Body of pancreas (tissue), 4 donors: ENCODE measurements around the gene ABLIM1. TPM values are rescaled to one million over a fixed set of nuclear protein-coding genes. Genes with fewer than 3 reads are reported as not detected.

Source experiments
- ATAC-seq: fragments of 150-250 bp; one replicate; pipeline ENCODE4 v1.9.1; 2016
- DNase-seq, 4 donors: peaks; one replicate each; pipeline ENCODE4 v3.0.0-alpha.2; 2019
- H3K27ac ChIP-seq, 4 donors: fragments of 200-600 bp; sonication (generic); 1 replicate in 3 of 4; 2 replicates in 1 of 4; pipeline versions ENCODE4 v1.5.1 to v1.6.1; 2016 to 2019; ENCODE audit warnings: mild to moderate bottlenecking in 1 of 4, mixed read lengths in 1 of 4, moderate library complexity in 1 of 4
- H3K27me3 ChIP-seq, 2 donors: fragments of 200-600 bp; sonication (generic); one replicate each; pipeline ENCODE4 v1.6.0; 2016; ENCODE audit warnings: mild to moderate bottlenecking in 1 of 2
- H3K36me3 ChIP-seq, 2 donors: fragments of 200-600 bp; sonication (generic); replicated peaks in 1 of 2; 2 replicates each; pipeline ENCODE4 v1.5.1; 2016; ENCODE audit warnings: low read depth in 2 of 2; ENCODE audit not compliant: insufficient read depth in 1 of 2
- H3K4me1 ChIP-seq: fragments of 200-600 bp; sonication (generic); one replicate; pipeline ENCODE4 v1.6.0; 2016
- H3K4me3 ChIP-seq, 2 donors: fragments of 200-600 bp; sonication (generic); 1 replicate in 1 of 2; 2 replicates in 1 of 2; pipeline ENCODE4 v1.5.1; 2016 to 2019
- H3K9me3 ChIP-seq, 3 donors: fragments of 200-600 bp; sonication (generic); 1 replicate in 2 of 3; 2 replicates in 1 of 3; pipeline ENCODE4 v1.5.1; 2016
- CTCF ChIP-seq, 7 experiments: fragments of 450-650 bp in 4 of 7; fragments of 200-600 bp in 3 of 7; sonication (generic) in 3 of 7; IDR thresholded peaks; one replicate each; pipeline ENCODE4 v1.5.1; 2016 to 2019; ENCODE audit warnings: antibody characterized with exemption in 7 of 7
- POLR2A ChIP-seq, 3 donors: fragments of 450-650 bp; IDR thresholded peaks; one replicate each; pipeline ENCODE4 v1.6.1; 2016; ENCODE audit warnings: antibody characterized with exemption in 3 of 3, mild to moderate bottlenecking in 2 of 3
- WGBS, 2 donors: methylation state at CpG; one replicate each; pipeline ENCODE4 v1.1.5; 2017; 5-methylcytosine and 5-hydroxymethylcytosine counted together
- intact Hi-C: fragments of 100-400 bp; cut with DNase I; formaldehyde crosslinking; loops from one replicate; pipeline ENCODE4 v1.15.1; 2023
- total RNA-seq, 2 donors: library from RNA; depleted of rRNA; stranded (reverse); fragments of >200 nt; gene quantifications; one replicate each; pipeline ENCODE4 v1.1.0, GENCODE V29; 2016

The ABLIM1 gene
- total RNA-seq, 2 donors from 2014 or later, result 34.6 to 54.7 TPM

DNA sequence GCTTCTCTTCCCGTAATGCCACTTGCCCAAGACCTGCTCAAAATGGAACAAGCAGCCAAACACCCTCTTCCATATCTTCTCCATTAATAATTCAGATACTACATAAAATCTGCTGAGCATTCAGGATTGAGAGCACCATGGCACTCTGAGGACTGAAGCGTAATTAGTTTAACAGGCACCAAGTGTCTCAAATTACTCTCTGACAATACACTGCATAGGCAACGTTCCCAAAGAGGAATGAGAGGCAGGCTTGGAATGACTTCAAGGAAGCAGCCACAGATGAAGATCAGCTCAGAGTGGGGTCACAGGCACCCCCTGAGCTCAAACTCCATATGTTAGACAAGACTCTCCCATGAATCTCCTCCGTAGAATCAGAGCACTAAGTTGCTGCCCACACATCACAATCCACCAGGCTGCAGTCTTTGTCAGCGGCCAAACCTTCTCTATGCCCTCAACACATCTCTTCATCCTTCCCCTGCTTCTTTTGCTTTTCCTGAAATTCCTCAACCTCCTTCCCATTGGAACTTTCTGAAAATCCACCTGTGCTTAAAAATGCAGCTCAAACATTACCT is 4.7 kb upstream of the ABLIM1 start:
- ATAC-seq (no peak), DNase-seq (no peak)
- Histone ChIP-seq H3K4me3 (no peak overlapping the region), H3K9me3 (no peaks in the 10 kb centered on the region), H3K4me1 (peaks cover 38% of the 10 kb centered on the region), H3K27ac (peak overlapping the region in 3 of 4 donors; percentile 44 to 81 (median 79)), H3K27me3 (no peaks in the 10 kb centered on the region), H3K36me3 (no peaks in the 10 kb centered on the region)
- TF ChIP-seq POLR2A (IDR thresholded peaks at IDR 0.05), result no peak
- no peak for TF ChIP-seq CTCF (IDR thresholded peaks at IDR 0.05)
- WGBS, 2 donors, result 81 to 86% methylated on average over 5 of the region's 5 CpGs
- intact Hi-C loops, result no loop called here

GRCh38 chr10:114661212-114661880 is 3.3 kb upstream of the ABLIM1 start:
- Histone ChIP-seq H3K4me3 (no peak overlapping the region), H3K9me3 (no peaks in the 10 kb centered on the region), H3K27ac (no peak overlapping the region), H3K36me3 (no peaks in the 10 kb centered on the region), H3K27me3 (no peaks in the 10 kb centered on the region), H3K4me1 (peaks cover 38% of the 10 kb centered on the region)
- ATAC-seq (no peak), DNase-seq (no peak)
- intact Hi-C loops, result no loop called here
- WGBS, 2 donors, result 81 to 91% methylated on average over 3 of the region's 3 CpGs
- TF ChIP-seq CTCF (IDR thresholded peaks at IDR 0.05), result no peak
- TF ChIP-seq POLR2A (IDR thresholded peaks at IDR 0.05), result no peak

DNA sequence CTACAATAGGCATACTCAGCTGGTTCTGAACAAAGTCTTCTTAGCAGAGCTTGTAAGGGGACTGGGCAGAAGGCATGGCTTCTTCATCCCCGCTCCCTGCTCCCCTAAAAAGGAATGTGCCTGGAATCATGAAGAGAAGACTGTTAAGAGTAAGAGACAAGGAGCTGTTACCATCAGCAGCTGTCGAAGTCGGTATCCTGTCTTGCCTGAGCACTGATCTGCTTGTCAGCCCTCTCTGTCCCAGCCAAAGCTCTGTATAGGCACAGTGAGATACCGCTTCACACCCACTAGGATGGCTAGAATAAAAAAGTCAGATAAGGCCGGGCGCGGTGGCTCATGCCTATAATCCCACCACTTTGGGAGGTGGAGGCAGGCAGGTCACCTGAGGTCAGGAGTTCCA is 2.4 kb downstream of the ABLIM1 start:
- ATAC-seq, result no peak
- intact Hi-C loops, result no loop called here
- H3K27ac ChIP-seq, result no peak overlapping the region
- H3K27me3 ChIP-seq, result no peaks in the 10 kb centered on the region
- DNase-seq, result no peak
- H3K4me3 ChIP-seq, result no peak overlapping the region
- no peaks in the 10 kb centered on the region for H3K36me3 ChIP-seq
- peaks cover 11% of the 10 kb centered on the region for H3K4me1 ChIP-seq
- no peak for TF ChIP-seq CTCF (IDR thresholded peaks at IDR 0.05)
- no peak for TF ChIP-seq POLR2A (IDR thresholded peaks at IDR 0.05)
- no peaks in the 10 kb centered on the region for H3K9me3 ChIP-seq
- WGBS, 2 donors, result 93 to 99% methylated on average over 7 of the region's 7 CpGs

GRCh38 chr10:114654822-114655575 is 3.1 kb downstream of the ABLIM1 start:
- Histone ChIP-seq H3K27me3 (no peaks in the 10 kb centered on the region), H3K9me3 (no peaks in the 10 kb centered on the region), H3K4me1 (peaks cover 14% of the 10 kb centered on the region), H3K4me3 (no peak overlapping the region), H3K36me3 (no peaks in the 10 kb centered on the region), H3K27ac (no peak overlapping the region)
- no peak for TF ChIP-seq POLR2A (IDR thresholded peaks at IDR 0.05)
- no peak for TF ChIP-seq CTCF (IDR thresholded peaks at IDR 0.05)
- intact Hi-C loops, result no loop called here
- ATAC-seq, result no peak
- 66 to 72% methylated on average over 3 of the region's 3 CpGs for WGBS, 2 donors
- no peak for DNase-seq
